Left renal cortex interstitium (tissue), 4 donors: ENCODE measurements around the gene RIIAD1. TPM values are rescaled to one million over a fixed set of nuclear protein-coding genes. Genes with fewer than 3 reads are reported as not detected.

ENCODE experiments used
- polyA plus RNA-seq, 4 donors: library from polyadenylated mRNA; unstranded; fragments of 120-200 nt; gene quantifications; one replicate each; pipeline ENCODE4 v1.2.1, GENCODE V29; 2013; ENCODE audit not compliant: insufficient read length in 4 of 4

The RIIAD1 gene
- polyA plus RNA-seq, 4 donors = 0.38 TPM; not detected in 3

Other genes with a start within 250 kb of the RIIAD1 start
- gene CGN, start 210.1 kb upstream of the RIIAD1 start, polyA plus RNA-seq = 10 to 100 TPM; 28.3 to 53.4 (median 44.4) TPM
- 10 to 100 TPM; 11.0 to 14.2 (median 11.6) TPM for gene TUFT1, start 181.2 kb upstream of the RIIAD1 start, polyA plus RNA-seq
- gene SNX27, start 109.5 kb upstream of the RIIAD1 start, polyA plus RNA-seq = 10 to 100 TPM; 16.3 to 29.6 (median 23.0) TPM
- gene CELF3, start 4.7 kb upstream of the RIIAD1 start, polyA plus RNA-seq = under 1 TPM; 0.20 to 0.77 (median 0.46) TPM
- 100 to 1,000 TPM; 105 to 116 (median 114) TPM for gene MRPL9, start 42.0 kb downstream of the RIIAD1 start, polyA plus RNA-seq
- gene TDRKH, start 69.0 kb downstream of the RIIAD1 start, polyA plus RNA-seq = 10 to 100 TPM in 1 of 4 donors, 1 to 10 TPM in 3; 7.9 to 11.7 (median 8.9) TPM
- gene LINGO4, start 83.9 kb downstream of the RIIAD1 start, polyA plus RNA-seq = not detected
- gene RORC, start 110.3 kb downstream of the RIIAD1 start, polyA plus RNA-seq = 1 to 10 TPM in 3 of 4 donors, under 1 TPM in 1; 0.95 to 1.6 (median 1.1) TPM
- under 1 TPM; 0.20 to 0.46 (median 0.32) TPM for gene C2CD4D, start 118.3 kb downstream of the RIIAD1 start, polyA plus RNA-seq
- gene THEM5, start 132.2 kb downstream of the RIIAD1 start, polyA plus RNA-seq = under 1 TPM; 0.41 to 0.82 (median 0.82) TPM
- 10 to 100 TPM; 18.1 to 44.6 (median 31.7) TPM for gene THEM4, start 188.0 kb downstream of the RIIAD1 start, polyA plus RNA-seq